Measurements from ENCODE around the gene ANP32B.
A peak's percentile ranks its signal among the peaks of the same experiment; 100 is the strongest.
"Not testable (repeated sequence)": the region's sequence is repeated elsewhere in the genome, so short reads cannot be mapped to it uniquely, and the experiment has no call there.

Gene ANP32B

GRCh38 chr9:97982683-97983588, at the start of gene ANP32B:
TSS of gene ANP32B (plus strand) at chr9:97983341. CDS start at chr9:97983556, 215 bp downstream.
- DNase-seq (ENCODE audit: low spot score): peak; percentile 94

GRCh38 chr9:97934321-97935115, 48.6 kb upstream of the ANP32B start:
- DNase-seq (ENCODE audit: low spot score): no peak

GRCh38 chr9:97935276-97935675, 47.9 kb upstream of the ANP32B start:
- DNase-seq (ENCODE audit: low spot score): no peak

GRCh38 chr9:97936998-97937397, 46.1 kb upstream of the ANP32B start:
- no peak for DNase-seq (ENCODE audit: low spot score)

DNA sequence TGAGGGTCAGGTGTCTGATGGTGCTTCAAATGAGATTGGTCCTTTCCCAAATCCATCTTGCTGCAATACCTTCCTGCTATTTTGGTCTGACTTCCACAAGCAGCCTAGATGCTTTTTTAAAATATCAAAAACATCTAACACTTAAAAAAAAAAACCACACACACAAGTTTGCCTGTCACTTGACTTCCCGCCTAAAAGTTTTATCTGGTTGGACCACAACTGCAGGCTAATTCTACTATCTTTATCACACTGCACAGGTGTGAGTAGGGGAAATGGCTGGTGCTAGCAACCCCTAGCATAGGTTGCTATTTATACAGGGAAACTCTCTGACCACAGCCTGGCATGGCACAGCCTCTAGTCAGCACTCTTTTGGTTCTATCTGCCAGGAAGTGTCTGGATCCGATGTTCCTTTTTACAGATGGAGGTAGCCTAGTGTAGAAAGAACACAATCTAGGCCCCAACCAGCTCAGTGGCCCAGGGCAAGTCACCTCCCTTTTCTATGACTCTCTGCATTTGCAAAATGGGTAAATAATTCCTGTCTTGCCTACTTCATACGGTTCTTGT, 45.0 kb upstream of the ANP32B start, which contains the start of gene HEMGN:
Gene HEMGN (minus strand): TSS at position 92 of the 564 bp plus-strand sequence. CDS start 36 bp downstream, at position 56.
- no peak for DNase-seq (ENCODE audit: low spot score)

DNA sequence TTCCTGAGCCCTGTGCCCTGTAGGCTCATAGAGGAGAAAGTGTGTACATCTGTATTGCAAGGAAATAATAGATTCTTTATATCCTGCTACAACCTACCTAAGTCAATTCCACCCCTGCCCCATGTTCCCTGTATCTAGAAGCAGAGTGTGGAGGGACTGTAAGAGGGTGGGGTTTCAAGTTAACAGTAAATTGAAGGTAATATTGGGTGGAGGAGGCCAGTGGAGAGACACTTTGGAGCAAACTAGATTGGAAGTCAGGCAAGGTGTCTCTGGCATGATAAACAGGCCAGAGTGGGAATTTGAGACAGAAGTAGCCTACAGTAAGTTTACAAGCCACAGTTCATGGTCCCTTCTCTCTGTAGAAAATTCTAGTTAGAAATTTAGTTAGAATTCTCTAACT, 42.9 kb upstream of the ANP32B start:
- no peak for DNase-seq (ENCODE audit: low spot score)

DNA sequence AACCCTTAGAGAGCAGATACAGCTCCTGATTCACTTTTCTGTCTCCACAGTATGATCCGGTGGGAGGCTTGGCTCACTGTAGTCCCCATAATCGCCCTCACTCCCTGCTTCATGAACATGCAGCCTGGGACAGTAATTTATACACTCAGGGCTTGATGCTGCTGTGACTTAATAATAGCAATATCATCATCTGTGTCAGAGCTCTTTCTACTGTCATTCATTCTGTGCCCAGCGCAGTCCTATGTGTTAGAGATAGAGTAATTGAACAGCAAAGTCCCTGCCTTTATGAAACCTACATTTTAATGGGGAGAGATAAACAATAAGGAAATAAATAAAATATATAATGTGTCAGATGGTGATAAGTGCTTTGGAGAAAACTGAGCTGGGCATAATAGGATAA, 42.4 kb upstream of the ANP32B start:
- no peak for DNase-seq (ENCODE audit: low spot score)

DNA sequence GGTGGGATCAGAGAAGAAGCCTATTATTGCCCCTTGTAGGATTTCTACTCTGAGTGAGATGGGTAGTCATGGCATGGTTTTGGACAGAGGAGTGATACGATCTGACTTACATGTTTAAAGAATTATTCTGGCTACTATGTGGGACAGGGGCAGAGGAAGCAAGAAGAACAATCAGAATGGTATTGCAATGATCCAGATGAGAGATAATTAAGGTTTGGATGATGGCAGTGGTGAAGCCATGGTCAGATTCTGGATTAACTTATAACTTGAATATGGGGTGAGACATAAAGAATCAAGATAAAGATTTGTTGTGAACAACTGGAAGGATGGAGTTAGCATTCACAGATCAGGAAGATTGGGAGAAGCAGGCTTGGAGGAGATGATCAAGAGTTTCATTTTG, 41.8 kb upstream of the ANP32B start:
- DNase-seq (ENCODE audit: low spot score): no peak

GRCh38 chr9:97943308-97943855, 39.8 kb upstream of the ANP32B start:
- DNase-seq (ENCODE audit: low spot score): no peak

GRCh38 chr9:97944612-97945011, 38.5 kb upstream of the ANP32B start:
- no peak for DNase-seq (ENCODE audit: low spot score)

- DNase-seq (ENCODE audit: low spot score): not testable (repeated sequence)
These were observed 37.7 kb upstream of the ANP32B start for GRCh38 chr9:97945470-97945869.

DNA sequence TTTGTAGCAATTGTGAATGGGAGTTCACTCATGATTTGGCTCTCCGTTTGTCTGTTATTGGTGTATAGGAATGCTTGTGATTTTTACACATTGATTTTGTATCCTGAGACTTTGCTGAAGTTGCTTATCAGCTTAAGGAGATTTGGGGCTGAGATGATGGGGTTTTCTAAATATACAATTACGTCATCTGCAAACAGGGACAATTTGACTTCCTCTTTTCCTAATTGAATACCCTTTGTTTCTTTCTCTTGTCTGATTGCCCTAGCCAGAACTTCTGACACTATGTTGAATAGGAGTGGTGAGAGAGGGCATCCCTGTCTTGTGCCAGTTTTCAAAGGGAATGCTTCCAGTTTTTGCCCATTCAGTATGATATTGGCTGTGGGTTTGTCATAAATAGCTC, 36.0 kb upstream of the ANP32B start:
- DNase-seq (ENCODE audit: low spot score): not testable (repeated sequence)

GRCh38 chr9:97950873-97951272, 32.3 kb upstream of the ANP32B start:
- DNase-seq (ENCODE audit: low spot score): not testable (repeated sequence)

GRCh38 chr9:97954550-97954989, 28.6 kb upstream of the ANP32B start:
- DNase-seq (ENCODE audit: low spot score): peak; percentile 60

DNA sequence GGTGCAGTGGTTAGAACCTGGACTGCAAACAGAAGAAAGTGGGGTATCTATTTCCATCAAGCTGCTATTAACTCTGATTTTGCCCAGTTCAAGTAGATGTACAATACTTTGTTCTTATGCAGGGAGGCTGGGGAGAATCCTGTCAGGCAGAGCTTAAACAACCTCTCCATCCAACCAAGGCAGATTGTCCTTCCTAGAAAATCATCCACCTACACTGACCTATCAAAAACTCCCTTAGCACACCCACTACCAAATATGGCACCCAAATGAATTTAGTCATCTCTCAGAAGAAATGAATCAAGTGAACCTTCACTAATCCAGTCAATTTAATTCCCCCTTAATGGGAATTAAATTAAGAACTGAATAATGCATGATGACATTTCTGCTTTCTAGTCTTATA, 26.8 kb upstream of the ANP32B start:
- DNase-seq (ENCODE audit: low spot score): no peak

DNA sequence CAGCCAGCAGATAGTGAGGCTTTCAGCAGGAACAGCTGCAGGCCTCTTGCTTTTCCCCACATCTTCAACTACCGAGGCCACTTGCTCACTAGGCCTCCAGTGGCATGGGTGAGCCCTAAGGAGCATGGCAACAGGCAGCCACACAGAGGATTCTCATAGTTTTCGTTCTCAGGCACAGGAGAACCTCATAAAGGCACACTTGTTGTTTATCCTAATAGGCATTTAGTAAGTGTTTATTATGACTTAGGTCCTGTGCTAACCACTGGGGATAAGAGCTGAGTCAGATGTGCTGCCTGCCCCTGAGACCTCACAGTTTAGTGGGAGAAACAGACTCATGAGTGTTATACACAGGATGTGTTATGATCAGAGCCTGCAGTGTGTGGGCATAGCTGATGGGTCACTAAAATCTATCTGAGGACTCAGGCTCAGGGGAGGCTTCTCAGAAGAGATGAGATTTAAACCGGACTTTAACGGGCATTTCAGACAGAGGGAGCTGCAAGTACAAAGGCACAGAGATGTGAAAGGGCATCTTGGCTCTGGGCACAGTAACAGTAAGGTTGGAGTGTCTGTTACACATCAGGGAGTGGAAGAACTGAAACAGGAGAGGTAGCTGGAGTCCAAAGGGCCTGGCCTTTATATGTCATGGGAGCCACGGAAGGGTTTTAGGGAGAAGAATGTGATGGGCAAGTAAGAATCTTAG, 24.2 kb upstream of the ANP32B start:
- no peak for DNase-seq (ENCODE audit: low spot score)

DNA sequence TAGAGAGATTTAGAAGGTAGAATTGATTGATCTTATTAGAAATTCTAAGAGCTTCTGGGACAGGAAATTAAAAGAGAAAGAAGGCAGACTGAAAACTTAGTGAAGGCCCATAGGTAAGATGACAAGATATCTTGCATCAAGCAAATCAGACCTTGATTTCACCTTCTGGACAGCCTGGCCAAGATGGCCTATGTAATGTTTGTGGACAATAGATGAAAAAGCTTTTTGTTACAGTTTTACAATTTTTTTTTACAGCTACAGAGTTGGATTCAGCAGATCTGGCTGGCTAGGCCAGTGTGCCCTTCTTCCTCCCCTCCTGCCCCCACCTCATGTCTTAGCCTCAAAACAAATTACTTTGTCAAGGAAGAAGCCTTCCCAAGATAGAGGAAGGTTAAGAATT, 23.6 kb upstream of the ANP32B start:
- no peak for DNase-seq (ENCODE audit: low spot score)

- not testable (repeated sequence) for DNase-seq (ENCODE audit: low spot score)
These were observed 22.3 kb upstream of the ANP32B start for GRCh38 chr9:97960678-97961328.

GRCh38 chr9:97961361-97961760, 21.8 kb upstream of the ANP32B start:
- DNase-seq (ENCODE audit: low spot score): no peak

- DNase-seq (ENCODE audit: low spot score): no peak
These were observed 21.0 kb upstream of the ANP32B start for GRCh38 chr9:97962136-97962535.

- DNase-seq (ENCODE audit: low spot score): no peak
These were observed 20.6 kb upstream of the ANP32B start for GRCh38 chr9:97962575-97962974.

Data from activated CD4-positive, alpha-beta T cell treated with anti-CD3 and anti-CD28 coated beads, Interleukin-2, Interleukin-4, amounts not matched to agents 100 ng/mL and 50 ng/mL, durations not matched to agents 16 hours and 8 hours (primary cell).